ENCODE results near the gene DLGAP4.

The DLGAP4 gene

GRCh38 chr20:36346256-36346655 lies 40.1 kb downstream of the DLGAP4 start:
- TF ChIP-seq EZH2 (optimal IDR thresholded peaks at IDR 0.05; ENCODE audit: low read depth, low read length) = no peak
- no peak for TF ChIP-seq CTCF (IDR thresholded peaks at IDR 0.05; ENCODE audit: low read length)
- TF ChIP-seq EZH2phosphoT487 (IDR thresholded peaks at IDR 0.05; ENCODE audit: low read length) = no peak
- no peak overlapping the region for H3K27ac ChIP-seq (ENCODE audit: low read length)
- H3K4me3 ChIP-seq (ENCODE audit: low read length) = no peak overlapping the region
- H3K9me3 ChIP-seq (replicated peaks; ENCODE audit: insufficient read depth, low read length) = no peaks in the 10 kb centered on the region
- no peaks in the 10 kb centered on the region for H4K20me1 ChIP-seq (ENCODE audit: insufficient read depth, low read length)
- H3K27me3 ChIP-seq (replicated peaks; ENCODE audit: insufficient read depth, low read length) = peaks cover 69% of the 10 kb centered on the region
- H3K9ac ChIP-seq (ENCODE audit: low read length) = no peak overlapping the region
- no peaks in the 10 kb centered on the region for H3F3A ChIP-seq (ENCODE audit: insufficient read depth, low read length)
- no peaks in the 10 kb centered on the region for H3K4me1 ChIP-seq (ENCODE audit: low read length)
- H3K4me2 ChIP-seq (ENCODE audit: low read depth, low read length) = no peak overlapping the region
- DNase-seq = no peak
- H2AFZ ChIP-seq (ENCODE audit: low read length) = no peak overlapping the region
- H3K9me2 ChIP-seq (replicated peaks; ENCODE audit: insufficient read depth, low read length) = no peaks in the 10 kb centered on the region
- no peaks in the 10 kb centered on the region for H3K36me3 ChIP-seq (replicated peaks; ENCODE audit: insufficient read depth, low read length)
- no peaks in the 10 kb centered on the region for H3K79me2 ChIP-seq (ENCODE audit: low read length)

GRCh38 chr20:36349384-36350170 lies 43.4 kb downstream of the DLGAP4 start:
- DNase-seq = no peak
- no peak overlapping the region for H3K4me3 ChIP-seq (ENCODE audit: low read length)
- no peak overlapping the region for H3K27ac ChIP-seq (ENCODE audit: low read length)
- H4K20me1 ChIP-seq (ENCODE audit: insufficient read depth, low read length) = no peaks in the 10 kb centered on the region
- peaks cover 71% of the 10 kb centered on the region for H3K27me3 ChIP-seq (replicated peaks; ENCODE audit: insufficient read depth, low read length)
- H3K4me2 ChIP-seq (ENCODE audit: low read depth, low read length) = no peak overlapping the region
- no peak overlapping the region for H2AFZ ChIP-seq (ENCODE audit: low read length)
- H3F3A ChIP-seq (ENCODE audit: insufficient read depth, low read length) = no peaks in the 10 kb centered on the region
- no peaks in the 10 kb centered on the region for H3K79me2 ChIP-seq (ENCODE audit: low read length)
- no peaks in the 10 kb centered on the region for H3K9me2 ChIP-seq (replicated peaks; ENCODE audit: insufficient read depth, low read length)
- no peak for TF ChIP-seq EZH2phosphoT487 (IDR thresholded peaks at IDR 0.05; ENCODE audit: low read length)
- no peak for TF ChIP-seq EZH2 (optimal IDR thresholded peaks at IDR 0.05; ENCODE audit: low read depth, low read length)
- TF ChIP-seq CTCF (IDR thresholded peaks at IDR 0.05; ENCODE audit: low read length) = no peak
- no peak overlapping the region for H3K9ac ChIP-seq (ENCODE audit: low read length)
- H3K4me1 ChIP-seq (ENCODE audit: low read length) = no peaks in the 10 kb centered on the region
- no peaks in the 10 kb centered on the region for H3K9me3 ChIP-seq (replicated peaks; ENCODE audit: insufficient read depth, low read length)
- H3K36me3 ChIP-seq (replicated peaks; ENCODE audit: insufficient read depth, low read length) = no peaks in the 10 kb centered on the region

- H3F3A ChIP-seq (ENCODE audit: insufficient read depth, low read length) = no peaks in the 10 kb centered on the region
- H3K4me3 ChIP-seq (ENCODE audit: low read length) = no peak overlapping the region
- no peak for TF ChIP-seq CTCF (IDR thresholded peaks at IDR 0.05; ENCODE audit: low read length)
- TF ChIP-seq EZH2 (optimal IDR thresholded peaks at IDR 0.05; ENCODE audit: low read depth, low read length) = no peak
- TF ChIP-seq EZH2phosphoT487 (IDR thresholded peaks at IDR 0.05; ENCODE audit: low read length) = no peak
- no peak overlapping the region for H2AFZ ChIP-seq (ENCODE audit: low read length)
- no peaks in the 10 kb centered on the region for H3K4me1 ChIP-seq (ENCODE audit: low read length)
- no peaks in the 10 kb centered on the region for H3K79me2 ChIP-seq (ENCODE audit: low read length)
- H3K27ac ChIP-seq (ENCODE audit: low read length) = no peak overlapping the region
- no peaks in the 10 kb centered on the region for H3K9me2 ChIP-seq (replicated peaks; ENCODE audit: insufficient read depth, low read length)
- no peak overlapping the region for H3K9ac ChIP-seq (ENCODE audit: low read length)
- no peaks in the 10 kb centered on the region for H3K9me3 ChIP-seq (replicated peaks; ENCODE audit: insufficient read depth, low read length)
- H3K27me3 ChIP-seq (replicated peaks; ENCODE audit: insufficient read depth, low read length) = peaks cover 79% of the 10 kb centered on the region
- no peak overlapping the region for H3K4me2 ChIP-seq (ENCODE audit: low read depth, low read length)
- no peak for DNase-seq
- no peaks in the 10 kb centered on the region for H3K36me3 ChIP-seq (replicated peaks; ENCODE audit: insufficient read depth, low read length)
- no peaks in the 10 kb centered on the region for H4K20me1 ChIP-seq (ENCODE audit: insufficient read depth, low read length)
These were observed 44.3 kb downstream of the DLGAP4 start for GRCh38 chr20:36350439-36350838.
